RWPE1 (cell line): Measurements from ENCODE around the gene HTR3E.
"Not testable (repeated sequence)": the region's sequence is repeated elsewhere in the genome, so short reads cannot be mapped to it uniquely, and the experiment has no call there.

Source experiments
- CTCF ChIA-PET: fragments of 350-600 bp; sonication (Branson Sonifier 250); formaldehyde crosslinking; extraction: SDS; loops from one replicate; lab custom pipeline; 2021; lab: Yijun Ruan, JAX
- POLR2A ChIA-PET: fragments of 400-600 bp; formaldehyde crosslinking; extraction: SDS; loops from one replicate; lab custom pipeline; 2020; ENCODE audit warnings: antibody characterized with exemption; ENCODE audit not compliant: low non-redundant PET; lab: Yijun Ruan, JAX
- DNase-seq: peaks from one replicate; pipeline ENCODE4 v3.0.0; 2012; ENCODE audit warnings: low spot score
- H3K27ac ChIP-seq: fragments of 450-650 bp; 2 replicates; pipeline ENCODE4 v1.5.1; 2017
- CTCF ChIP-seq: fragments of 450-650 bp; conservative IDR thresholded peaks from 2 replicates; pipeline ENCODE4 v1.5.1; 2017; ENCODE audit warnings: low read depth, mild to moderate bottlenecking

HTR3E gene

GRCh38 chr3:184097556-184097955 lies 692 bp downstream of the HTR3E start:
- ChIA-PET POLR2A (no interaction called here), CTCF (no interaction called here)
- DNase-seq, result no peak
- no peak overlapping the region for H3K27ac ChIP-seq
- TF ChIP-seq CTCF, result no peak

DNA sequence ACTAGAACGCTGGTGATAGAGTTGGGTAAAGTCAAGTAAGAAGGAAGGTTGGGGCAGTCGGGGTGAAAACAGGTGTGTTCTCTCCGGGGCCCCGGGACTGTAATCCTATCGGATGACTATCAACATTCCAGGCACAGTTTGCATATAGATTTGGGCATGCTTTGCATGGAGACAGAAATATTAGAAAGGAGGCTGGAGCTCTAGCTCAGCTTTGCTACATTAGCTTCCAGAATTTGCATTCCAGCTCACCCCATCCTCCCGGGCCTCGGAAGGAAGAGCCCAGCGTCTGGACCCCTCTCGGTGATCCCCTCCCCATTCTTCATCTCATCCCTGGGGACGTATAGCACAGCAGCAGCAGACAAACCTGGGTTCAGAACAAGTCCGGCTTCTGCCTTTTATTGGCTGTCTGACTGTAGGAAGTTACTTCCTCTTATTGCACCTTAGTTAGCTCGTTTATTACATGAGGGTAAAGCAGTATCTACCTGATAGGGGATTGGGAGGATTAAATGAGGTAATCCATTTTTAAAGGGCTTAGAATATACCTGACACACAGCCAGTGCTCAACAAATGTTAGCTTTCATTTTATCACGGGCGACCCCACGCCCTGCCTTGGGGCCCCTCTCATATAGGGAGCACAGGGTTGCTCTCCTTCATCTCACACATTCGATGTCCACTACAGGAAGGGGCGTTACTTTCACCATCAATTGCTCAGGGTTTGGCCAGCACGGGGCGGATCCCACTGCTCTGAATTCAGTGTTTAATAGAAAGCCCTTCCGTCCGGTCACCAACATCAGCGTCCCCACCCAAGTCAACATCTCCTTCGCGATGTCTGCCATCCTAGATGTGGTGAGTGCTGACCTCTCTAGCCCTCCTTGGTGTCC lies 3.2 kb downstream of the HTR3E start:
- H3K27ac ChIP-seq, result no peak overlapping the region
- no peak for TF ChIP-seq CTCF
- POLR2A ChIA-PET, result no interaction called here
- CTCF ChIA-PET, result no interaction called here
- no peak for DNase-seq

DNA sequence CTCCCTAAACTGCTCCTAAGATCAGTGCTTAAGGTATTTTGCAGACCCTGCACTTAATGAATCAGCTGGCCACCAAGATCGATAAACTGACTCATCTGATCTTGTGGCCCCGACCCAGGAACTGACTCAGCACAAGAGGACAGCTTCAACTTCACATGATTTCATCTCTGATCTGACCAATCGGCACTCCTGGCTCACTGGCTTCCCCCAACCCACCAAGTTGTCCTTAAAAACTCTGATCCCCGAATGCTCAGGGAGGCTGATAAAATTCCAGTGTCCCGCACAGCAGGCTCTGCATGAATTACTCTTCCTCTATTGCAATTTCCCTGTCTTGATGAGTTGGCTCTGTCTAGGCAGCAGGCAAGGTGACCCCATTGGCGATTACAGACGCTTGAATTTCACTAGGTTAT lies 13.5 kb downstream of the HTR3E start:
- no peak for TF ChIP-seq CTCF
- DNase-seq, result no peak
- H3K27ac ChIP-seq, result no peak overlapping the region
- ChIA-PET CTCF (no interaction called here), POLR2A (no interaction called here)

GRCh38 chr3:184116017-184116416 lies 19.2 kb downstream of the HTR3E start:
- CTCF ChIA-PET, result no interaction called here
- DNase-seq, result no peak
- TF ChIP-seq CTCF, result no peak
- no peak overlapping the region for H3K27ac ChIP-seq
- POLR2A ChIA-PET, result no interaction called here

- ChIA-PET POLR2A (no interaction called here), CTCF (no interaction called here)
- no peak for DNase-seq
- TF ChIP-seq CTCF, result no peak
- no peak overlapping the region for H3K27ac ChIP-seq
Observed at GRCh38 chr3:184117636-184118035, 20.8 kb downstream of the HTR3E start.

DNA sequence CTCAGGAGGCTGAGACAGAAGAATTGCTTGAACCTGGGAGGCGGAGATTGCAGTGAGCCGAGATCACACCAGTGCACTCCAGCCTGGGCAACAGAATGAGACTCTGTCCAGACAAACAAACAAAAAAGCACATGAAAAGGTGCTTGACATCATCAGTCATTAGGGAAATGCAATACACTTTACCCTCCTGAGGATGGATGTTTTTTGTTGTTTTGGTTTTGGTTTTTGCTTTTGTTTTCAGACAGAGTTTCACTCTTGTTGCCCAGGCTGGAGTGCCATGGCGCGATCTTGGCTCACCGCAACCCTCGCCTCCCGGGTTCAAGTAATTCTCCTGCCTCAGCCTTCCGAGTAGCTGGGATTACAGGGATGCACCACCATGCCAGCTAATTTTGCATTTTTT lies 24.2 kb downstream of the HTR3E start:
- H3K27ac ChIP-seq, DNase-seq, CTCF ChIA-PET: not testable (repeated sequence)
- POLR2A ChIA-PET, result interaction anchor here (0.6 kb wide), 2 partner anchors 17 to 181 kb away, joined by 5 to 8 read pairs; no protein-coding TSS in a partner anchor

DNA sequence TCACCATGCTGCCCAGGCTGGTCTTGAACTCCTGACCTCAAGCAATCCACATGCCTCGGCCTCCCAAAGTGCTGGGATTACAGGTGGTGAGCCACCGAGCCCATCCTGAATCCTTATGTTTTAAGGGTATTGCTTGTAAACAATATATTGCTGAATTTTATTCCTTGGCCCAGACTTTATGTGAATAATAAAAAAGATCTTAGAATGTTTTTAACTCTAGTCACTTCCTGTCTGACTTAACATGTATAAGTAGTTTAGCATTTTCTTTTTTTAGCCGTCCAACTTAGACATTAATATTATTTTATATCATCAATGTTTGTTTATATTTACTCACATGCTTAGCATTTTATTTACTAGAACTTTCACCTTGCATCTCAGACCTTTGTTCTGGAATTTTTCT lies 29.1 kb downstream of the HTR3E start:
- no peak for TF ChIP-seq CTCF
- ChIA-PET POLR2A (no interaction called here), CTCF (no interaction called here)
- DNase-seq, result no peak
- no peak overlapping the region for H3K27ac ChIP-seq
